HepG2 (cell line): ENCODE measurements around the gene MTF2.

Source experiments
- NAIF1 ChIP-seq: sonication (generic); formaldehyde crosslinking; IDR thresholded peaks from 2 replicates; pipeline ENCODE4 v1.5.0; 2020; ENCODE audit warnings: mild to moderate bottlenecking, missing genetic modification reagents, borderline replicate concordance
- TF ChIP-seq, protein P1 (sequence below): sonication (generic); formaldehyde crosslinking; IDR thresholded peaks from 2 replicates; pipeline ENCODE4 v1.5.0; 2020; ENCODE audit warnings: mild to moderate bottlenecking, missing genetic modification reagents, moderate library complexity

GRCh38 chr1:93093332-93094006, 14.4 kb downstream of the MTF2 start:
- TF ChIP-seq, protein P1, sequence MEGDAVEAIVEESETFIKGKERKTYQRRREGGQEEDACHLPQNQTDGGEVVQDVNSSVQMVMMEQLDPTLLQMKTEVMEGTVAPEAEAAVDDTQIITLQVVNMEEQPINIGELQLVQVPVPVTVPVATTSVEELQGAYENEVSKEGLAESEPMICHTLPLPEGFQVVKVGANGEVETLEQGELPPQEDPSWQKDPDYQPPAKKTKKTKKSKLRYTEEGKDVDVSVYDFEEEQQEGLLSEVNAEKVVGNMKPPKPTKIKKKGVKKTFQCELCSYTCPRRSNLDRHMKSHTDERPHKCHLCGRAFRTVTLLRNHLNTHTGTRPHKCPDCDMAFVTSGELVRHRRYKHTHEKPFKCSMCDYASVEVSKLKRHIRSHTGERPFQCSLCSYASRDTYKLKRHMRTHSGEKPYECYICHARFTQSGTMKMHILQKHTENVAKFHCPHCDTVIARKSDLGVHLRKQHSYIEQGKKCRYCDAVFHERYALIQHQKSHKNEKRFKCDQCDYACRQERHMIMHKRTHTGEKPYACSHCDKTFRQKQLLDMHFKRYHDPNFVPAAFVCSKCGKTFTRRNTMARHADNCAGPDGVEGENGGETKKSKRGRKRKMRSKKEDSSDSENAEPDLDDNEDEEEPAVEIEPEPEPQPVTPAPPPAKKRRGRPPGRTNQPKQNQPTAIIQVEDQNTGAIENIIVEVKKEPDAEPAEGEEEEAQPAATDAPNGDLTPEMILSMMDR: no peak
- TF ChIP-seq NAIF1 (CRISPR knock-in tag): no peak
